RKO (cell line): ENCODE data around the gene CHMP2A.

Source experiments
- DNase-seq: peaks from one replicate; pipeline ENCODE4 v3.0.0-alpha.2; 2016; ENCODE audit warnings: low spot score

CHMP2A gene

DNA sequence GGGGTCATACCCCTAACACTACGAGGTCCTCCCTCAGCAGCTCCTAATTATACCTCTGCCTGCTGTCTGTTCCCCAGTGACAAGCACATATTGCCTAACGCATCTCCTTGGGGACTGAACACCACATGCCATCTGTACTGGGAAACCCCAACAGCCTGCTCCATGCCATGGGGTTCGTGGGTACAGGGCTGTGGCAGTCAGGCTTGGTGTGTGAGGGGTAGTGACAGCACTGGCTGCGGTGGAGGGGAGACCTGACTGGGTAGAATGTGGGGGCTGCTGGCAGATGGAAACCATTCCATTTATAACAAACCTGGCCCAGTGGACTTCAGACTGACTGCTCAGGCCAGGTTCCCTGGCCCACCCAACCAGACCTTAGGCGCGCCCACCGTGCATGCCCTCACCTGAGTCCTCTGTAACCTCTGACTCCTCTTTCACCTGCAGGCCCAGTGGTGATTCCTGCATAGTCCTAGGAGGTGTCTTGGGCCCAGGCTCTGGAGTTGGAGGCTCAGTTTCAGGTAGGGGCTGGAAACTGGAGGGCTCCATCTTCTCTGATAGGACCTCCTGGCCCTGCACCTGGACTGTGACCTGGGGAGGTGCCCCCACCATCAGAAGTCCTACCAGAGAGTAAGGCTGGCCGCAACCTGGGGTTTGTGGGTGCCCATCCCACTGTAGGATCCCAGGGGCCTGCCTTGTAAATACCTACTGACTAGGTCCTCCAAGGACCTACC is 15.2 kb upstream of the CHMP2A start:
- DNase-seq: no peak

GRCh38 chr19:58569191-58569942 is 14.5 kb upstream of the CHMP2A start:
- no peak for DNase-seq

DNA sequence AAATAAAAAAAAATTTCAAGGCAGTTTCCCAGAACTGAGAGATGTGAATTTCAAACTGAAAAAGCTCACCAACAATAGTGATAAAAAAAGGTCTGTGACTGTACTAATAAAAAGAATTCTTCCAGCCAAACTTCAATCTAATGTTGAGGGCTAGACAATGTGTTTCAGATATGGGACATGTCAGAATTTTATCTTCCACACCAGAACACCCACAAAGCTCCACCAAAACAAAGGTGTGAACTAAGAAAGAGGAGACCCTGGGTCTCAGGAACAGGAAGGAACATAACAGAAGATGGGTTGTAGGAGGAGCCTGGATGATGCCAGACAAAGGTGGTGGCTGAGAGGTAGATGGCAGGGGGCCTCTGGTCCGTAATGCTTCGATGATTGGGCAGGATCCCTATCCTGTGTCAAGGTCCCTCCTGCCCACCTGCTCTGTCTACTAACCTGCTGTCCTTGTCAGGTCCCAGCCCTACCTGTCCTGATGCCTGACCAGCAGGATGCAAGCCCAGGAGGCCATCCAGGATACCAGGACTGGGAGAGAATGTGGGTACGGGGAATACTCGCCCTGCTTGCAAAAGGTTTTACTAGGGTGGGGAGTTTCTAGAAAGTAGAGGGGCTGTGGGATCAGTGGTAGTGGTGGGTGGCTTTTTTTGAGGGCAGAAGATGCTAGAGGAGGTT is 13.7 kb upstream of the CHMP2A start:
- DNase-seq: no peak

DNA sequence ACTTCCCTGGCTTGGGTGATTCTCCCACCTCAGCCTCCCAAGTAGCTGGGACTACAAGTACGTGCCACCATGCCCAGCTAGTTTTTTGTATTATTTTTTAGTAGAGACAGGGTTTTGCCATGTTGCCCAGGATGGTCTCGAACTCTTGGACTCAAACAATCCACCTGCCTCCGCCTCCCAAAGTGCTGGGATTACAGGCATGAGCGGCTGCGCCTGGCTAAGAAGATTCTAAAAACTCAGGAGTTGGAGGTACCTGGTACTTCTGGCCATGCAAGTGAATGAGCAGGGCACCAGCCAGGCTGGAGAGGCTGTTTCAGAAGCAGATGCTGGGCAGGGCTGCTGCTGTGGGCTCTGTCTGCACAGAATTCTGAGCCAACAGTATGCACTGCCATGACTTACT is 12.1 kb upstream of the CHMP2A start:
- no peak for DNase-seq

GRCh38 chr19:58563823-58564222 is 8.9 kb upstream of the CHMP2A start:
- no peak for DNase-seq

- no peak for DNase-seq
Measured at GRCh38 chr19:58563034-58563573, 8.2 kb upstream of the CHMP2A start.

GRCh38 chr19:58562122-58563033 is 7.5 kb upstream of the CHMP2A start:
- DNase-seq: no peak

- DNase-seq: no peak
Measured at GRCh38 chr19:58561373-58562121, 6.6 kb upstream of the CHMP2A start.

- no peak for DNase-seq
Measured at GRCh38 chr19:58560921-58561320, 6.0 kb upstream of the CHMP2A start.

GRCh38 chr19:58560007-58560887 is 5.3 kb upstream of the CHMP2A start:
- no peak for DNase-seq

GRCh38 chr19:58559275-58560006 is 4.5 kb upstream of the CHMP2A start:
- peak; percentile 96 for DNase-seq

DNA sequence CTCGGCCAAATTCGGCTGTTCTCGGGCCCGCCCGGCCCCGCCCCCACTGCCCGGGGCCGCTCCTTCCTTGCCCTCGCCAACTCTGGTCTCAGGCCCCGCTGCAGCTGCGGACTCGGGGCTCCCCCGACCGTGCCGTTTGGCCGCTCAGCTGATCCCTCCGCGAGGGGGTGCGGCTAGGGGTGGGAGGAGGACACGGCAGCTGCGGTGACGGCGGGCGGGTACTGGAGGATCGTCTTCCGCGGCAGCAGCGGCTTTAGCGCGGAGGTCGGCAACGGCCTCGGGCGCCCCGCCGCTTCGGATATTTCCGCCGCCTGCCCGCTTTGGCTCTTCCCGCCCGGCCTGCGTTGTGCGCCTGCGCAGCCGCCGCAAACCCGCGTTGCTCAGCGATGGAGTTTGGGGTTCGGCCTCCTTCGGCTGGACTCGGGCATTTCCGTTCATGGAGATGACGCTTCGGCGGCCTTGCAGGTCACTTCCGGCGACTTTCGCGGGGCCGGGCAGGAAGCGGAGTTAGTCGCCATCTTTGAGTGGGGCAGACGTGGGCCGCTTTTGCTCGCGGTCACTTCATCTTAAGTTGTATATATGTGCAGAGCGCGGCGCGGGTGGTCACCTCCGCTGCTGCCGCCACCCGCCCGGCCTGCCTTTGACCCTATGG is 3.8 kb upstream of the CHMP2A start:
- peak; percentile 99 for DNase-seq

DNA sequence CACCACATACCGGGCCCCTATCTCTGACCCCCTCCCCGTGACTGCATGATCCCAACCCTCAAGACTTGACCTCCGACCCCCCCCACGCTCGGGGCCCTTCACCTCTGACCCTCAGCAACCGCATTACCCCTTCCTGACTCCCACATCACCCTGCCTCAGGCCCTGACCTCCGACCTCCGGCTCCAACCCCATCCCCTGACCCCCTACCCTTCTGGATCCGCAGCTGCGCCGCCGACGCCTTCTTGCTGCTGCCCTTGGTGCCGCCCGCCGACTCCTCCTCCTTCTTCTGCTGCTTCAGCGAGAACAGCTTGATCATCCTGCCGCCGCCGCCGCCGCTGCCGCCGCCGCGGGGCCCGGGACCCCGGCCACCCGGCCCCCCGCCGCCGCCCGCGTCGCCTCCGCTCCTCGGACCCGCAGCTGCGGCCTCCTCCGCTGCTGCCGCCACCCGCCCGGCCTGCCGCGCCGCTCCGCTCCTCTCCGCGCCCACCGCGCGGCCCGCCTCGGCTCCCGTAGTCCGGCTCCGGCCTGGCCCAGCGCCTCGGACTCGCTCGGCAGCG is 3.2 kb upstream of the CHMP2A start, which contains the start of gene UBE2M:
TSS of gene UBE2M (minus strand) at position 546 of the 557 bp plus-strand sequence. CDS start at position 316, 230 bp downstream.
- peak; percentile 57 for DNase-seq

GRCh38 chr19:58557221-58558065 is 2.5 kb upstream of the CHMP2A start:
- DNase-seq: peak; percentile 44

- DNase-seq: no peak
Measured at GRCh38 chr19:58556622-58557220, 1.8 kb upstream of the CHMP2A start.

- DNase-seq: no peak
Measured at GRCh38 chr19:58555920-58556621, 1.2 kb upstream of the CHMP2A start.
